T follicular helper cell (primary cell): ENCODE measurements around the gene TBL3.
"Not testable (repeated sequence)": the region's sequence is repeated elsewhere in the genome, so short reads cannot be mapped to it uniquely, and the experiment has no call there.

Experiments
- DNase-seq: peaks from one replicate; pipeline ENCODE4 v3.0.0-alpha.2; 2020; ENCODE audit warnings: low read depth

TBL3 gene

DNA sequence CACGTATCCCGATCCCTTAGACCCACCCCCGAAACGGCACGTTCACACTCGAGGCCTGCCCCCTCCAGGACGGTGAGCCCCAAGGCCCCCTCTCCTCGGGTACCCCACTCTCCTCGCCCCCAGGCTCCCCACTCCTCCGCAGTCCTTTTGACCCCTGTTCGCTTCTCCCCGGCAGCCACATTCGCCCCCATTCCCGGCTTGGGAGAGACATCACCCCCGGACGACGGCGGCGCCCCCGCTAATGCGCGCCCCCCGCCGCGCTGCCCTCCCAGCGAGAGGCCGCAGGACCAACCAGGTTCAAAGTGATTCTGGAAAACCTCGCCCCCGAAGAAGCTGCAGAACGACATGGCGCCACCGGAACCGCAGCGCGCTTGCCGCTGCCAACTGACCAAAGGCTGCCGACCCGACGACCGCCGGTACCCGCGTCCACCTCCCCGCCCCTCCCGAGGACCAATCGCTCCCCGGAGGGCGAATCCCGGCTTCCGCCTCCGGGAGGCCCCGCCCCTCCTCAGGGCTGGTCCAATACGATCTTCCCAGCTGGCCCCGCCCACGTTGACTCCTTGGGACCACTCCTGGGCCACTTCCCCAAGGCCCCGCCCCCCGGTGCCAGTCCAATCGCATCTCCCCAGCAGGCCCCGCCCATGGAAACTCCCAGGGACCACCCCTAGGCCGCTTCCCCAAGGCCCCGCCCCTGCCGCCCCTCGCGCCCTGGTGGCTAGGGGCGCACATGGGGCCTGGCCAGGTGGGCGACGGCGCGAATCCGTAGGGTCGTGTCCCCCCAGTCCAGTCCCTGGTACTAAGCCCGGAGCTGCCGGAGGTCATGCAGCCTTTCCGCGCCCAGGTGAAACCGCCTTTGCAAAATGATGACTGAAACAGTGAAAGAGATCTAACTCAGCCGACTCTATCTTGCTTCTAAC is 28.8 kb upstream of the TBL3 start, which contains the start of gene MSRB1:
Gene MSRB1 (minus strand): TSS at position 390 of the 917 bp plus-strand sequence. CDS start 43 bp downstream, at position 347.
- DNase-seq = peak; percentile 99

DNA sequence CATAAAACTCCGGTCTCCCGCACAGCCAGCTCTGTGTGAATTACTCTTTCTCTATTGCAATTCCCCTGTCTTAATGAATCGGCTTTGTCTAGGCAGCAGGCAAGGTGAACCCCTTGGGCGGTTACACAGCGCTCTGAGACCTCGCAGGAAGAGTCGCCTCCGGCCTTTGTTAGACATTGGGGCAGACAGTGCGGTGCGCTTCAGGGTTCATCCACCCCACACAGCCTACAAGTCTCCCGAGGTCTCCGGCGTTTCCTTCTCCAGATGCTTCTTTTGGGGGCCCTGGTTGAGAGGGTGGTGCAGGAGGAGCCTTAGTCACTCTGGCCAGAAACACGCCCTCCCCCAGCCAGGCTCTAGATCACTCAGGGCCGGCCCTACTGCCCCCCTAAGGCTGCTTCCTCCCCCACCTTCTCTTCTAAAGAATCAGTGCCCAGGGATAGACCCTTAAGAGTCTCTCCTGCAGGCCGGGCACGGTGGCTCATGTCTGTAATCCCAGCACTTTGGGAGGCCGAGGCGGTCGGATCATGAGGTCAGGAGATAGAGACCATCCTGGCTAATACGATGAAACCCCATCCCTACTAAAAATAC is 27.1 kb upstream of the TBL3 start:
- DNase-seq = no peak

GRCh38 chr16:1945559-1946391 is 26.1 kb upstream of the TBL3 start:
- DNase-seq = no peak

DNA sequence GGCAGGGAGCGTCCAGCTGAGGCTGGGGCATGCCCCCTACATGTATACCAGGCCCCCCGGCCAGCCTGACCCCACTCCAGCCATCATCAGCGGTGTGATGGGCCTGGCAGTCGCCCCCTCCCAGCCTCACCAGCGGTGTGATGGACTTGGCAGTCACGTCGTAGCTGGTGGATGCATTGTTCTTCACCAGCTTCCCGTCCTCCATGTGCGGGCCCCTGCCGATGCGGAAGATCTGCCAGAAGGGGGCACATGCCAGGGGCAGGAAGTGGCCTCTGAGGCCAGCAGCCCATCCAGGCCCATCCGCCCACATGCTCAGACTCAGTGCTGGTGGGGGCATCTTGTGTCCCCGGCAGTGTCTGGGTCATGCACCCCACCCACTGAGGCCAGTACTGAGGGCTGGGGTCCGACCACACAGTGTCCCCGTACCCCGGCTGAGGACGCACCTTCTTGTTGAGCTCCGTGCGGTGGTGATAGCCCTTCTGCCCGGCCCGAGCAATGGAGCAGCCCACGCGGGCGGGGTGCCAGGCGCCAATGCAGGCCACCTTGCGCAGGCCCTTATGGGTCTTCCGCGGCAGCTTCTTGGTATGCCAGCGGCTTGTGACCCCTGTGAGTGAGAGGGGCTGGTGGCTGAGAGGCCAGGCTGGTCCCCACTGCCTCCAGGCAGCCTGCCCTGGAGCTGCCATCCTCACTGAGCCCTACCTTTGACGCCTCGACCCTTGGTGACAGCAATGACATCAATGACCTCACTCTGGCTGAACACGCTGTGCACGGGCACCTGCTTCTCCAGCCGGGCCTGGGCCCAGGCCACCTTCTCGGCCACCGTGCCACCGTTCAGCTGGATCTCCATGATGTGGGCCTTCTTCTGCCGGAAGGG is 25.1 kb upstream of the TBL3 start:
- DNase-seq = no peak

DNA sequence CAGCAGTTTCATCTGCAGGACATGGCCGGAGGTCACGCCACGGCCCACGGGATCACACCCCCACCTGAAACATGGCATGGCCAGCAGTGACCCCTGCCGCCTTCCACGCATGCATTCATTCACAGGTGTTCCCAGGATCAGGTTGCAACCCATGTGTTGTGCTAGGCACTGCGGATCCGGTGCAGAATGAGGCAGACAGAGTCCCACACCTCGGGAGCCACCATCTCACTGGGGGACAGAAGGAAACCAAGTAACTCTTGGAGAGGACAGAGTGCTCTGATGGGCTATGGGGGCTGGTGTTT is 24.5 kb upstream of the TBL3 start:
- no peak for DNase-seq

DNA sequence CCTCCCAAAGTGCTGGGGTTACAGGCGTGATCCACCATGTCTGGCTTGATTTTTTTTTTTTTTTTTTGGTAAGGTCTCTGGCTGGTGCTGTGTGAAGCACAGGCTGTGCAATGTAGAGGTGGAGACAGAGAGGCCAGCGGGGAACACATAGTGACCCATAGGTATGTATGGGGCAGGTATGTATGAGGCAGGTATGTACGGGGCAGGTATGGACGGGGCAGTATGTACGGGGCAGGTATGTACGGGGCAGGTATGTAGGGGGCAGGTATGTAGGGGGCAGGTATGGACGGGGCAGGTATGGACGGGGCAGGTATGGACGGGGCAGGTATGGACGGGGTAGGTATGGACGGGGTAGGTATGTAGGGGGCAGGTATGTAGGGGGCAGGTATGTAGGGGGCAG is 22.3 kb upstream of the TBL3 start:
- DNase-seq = no peak

DNA sequence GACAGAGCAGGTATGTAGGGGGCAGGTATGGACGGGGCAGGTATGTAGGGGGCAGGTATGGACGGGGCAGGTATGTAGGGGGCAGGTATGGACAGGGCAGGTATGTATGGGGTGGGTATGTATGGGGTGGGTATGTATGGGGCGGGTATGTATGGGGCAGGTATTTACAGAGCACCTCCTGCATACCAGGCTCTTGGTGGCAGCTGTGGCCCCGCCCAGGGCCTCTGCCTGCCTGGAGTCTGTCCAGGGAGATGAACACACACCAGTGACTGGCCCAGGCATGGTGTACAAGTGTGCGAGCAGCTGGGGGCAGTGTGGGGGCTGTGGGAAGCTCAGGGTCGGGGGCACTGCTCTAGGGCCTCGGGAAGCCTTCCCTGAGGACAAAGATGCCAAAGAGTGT is 21.8 kb upstream of the TBL3 start:
- no peak for DNase-seq

GRCh38 chr16:1950559-1950958 is 21.3 kb upstream of the TBL3 start:
- no peak for DNase-seq

GRCh38 chr16:1953734-1954133 is 18.1 kb upstream of the TBL3 start:
- DNase-seq = no peak

DNA sequence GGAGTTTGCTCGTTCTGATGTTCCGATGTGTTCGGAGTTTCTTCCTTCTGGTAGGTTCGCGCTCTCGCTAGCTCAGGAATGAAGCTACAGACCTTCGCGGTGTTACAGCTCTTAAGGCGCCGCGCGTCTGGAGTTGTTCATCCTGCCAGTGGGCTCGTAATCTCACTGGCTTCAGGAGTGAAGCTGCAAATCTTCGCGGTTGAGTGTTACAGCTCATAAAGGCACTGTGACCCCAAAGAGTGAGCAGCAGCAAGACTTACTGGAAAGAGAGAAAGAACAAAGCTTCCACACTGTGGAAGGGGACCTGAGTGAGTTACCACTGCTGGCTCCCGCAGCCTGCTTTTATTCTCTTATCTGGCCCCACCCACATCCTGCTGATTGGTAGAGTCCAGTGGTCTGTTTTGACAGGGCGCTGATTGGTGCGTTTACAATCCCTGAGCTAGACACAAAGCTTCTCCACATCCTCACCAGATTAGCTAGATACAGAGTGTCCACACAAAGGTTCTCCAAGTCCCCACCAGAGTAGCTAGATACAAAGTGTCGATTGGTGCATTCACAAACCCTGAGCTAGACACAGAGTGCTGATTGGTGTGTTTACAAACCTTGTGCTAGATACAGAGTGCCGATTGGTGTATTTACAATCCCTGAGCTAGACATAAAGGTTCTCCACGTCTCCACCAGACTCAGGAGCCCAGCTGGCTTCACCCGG is 14.3 kb upstream of the TBL3 start:
- not testable (repeated sequence) for DNase-seq

DNA sequence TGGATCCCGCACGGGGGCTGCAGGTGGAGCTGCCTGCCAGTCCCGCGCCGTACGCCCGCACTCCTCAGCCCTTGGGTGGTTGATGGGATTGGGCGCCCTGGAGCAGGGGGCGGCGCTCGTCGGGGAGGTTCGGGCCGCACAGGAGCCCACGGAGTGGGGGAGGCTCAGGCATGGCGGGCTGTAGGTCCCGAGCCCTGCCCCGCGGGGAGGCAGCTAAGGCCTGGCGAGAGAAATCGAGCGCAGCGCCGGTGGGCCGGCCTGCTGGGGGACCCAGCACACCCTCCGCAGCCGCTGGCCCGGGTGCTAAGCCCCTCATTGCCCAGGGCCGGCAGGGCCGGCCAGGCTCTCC is 13.7 kb upstream of the TBL3 start:
- DNase-seq = not testable (repeated sequence)

DNA sequence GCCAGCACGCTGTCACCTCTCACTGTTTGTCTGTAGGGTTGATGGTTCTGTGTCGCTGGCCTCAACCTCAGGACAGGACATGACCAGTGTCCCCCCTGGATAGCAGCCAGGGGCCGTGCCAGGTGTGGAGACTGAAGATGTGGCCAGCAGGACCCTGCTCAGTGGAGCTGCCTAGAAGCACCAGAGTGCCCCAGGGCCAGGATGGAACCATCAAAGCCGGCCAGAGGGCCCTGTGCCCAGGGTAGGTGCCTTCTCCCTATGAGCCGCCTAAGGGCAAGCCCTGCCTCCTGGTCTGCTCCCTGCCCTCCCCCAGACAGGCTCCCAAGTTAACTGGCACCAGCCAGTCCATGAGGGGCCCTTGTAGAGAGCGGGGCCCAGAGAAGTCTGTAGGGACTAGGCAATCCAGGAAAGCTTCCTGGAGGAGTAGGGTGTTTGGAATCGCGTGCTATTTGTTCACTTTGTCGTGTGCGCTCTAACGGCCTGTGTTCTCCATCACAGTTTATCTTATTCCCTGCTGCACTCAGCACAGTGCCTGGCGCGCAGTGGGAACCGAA is 13.1 kb upstream of the TBL3 start:
- DNase-seq = no peak

GRCh38 chr16:1959269-1960039 is 12.4 kb upstream of the TBL3 start, which contains the start of gene NDUFB10:
TSS of gene NDUFB10 (plus strand) at chr16:1959538. CDS start at chr16:1959625, 87 bp downstream.
- peak; percentile 82 for DNase-seq

DNA sequence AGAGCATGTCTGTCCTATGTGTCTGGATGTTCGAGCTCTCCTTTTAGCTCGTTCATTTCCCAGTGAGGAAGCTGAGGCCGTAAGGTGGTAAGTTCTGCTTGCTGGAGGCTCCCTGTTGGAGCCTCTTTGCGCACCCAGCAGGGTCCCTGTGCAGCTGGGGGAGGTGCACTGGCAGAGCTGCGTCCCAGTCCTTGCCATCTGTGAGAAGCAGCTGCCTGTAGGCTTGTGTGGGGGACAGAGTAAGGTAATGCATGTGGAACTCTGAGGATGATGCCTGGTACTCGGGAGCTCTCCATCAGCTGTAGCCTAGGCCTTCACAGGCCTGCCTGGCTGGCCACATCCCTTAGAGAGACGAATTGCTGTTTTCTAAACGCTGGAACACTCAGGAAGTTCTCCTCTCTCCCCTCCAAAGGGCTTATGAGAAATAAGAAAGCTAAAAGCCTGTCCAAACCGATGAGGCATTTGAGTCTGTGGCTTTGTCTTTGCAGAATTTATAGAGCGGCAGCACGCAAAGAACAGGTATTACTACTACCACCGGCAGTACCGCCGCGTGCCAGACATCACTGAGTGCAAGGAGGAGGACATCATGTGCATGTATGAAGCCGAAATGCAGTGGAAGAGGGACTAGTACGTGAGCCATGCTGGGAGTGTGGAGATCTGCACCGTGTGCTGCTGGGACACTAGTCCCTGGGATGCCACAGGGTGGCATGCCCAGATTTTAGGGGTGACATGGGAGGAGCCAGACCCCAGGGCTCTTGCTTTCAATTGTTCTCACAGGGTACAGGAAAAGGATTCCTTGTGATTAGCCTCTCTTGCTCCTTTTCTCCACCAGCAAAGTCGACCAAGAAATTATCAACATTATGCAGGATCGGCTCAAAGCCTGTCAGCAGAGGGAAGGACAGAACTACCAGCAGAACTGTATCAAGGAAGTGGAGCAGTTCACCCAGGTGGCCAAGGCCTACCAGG is 10.9 kb upstream of the TBL3 start:
- DNase-seq = no peak

DNA sequence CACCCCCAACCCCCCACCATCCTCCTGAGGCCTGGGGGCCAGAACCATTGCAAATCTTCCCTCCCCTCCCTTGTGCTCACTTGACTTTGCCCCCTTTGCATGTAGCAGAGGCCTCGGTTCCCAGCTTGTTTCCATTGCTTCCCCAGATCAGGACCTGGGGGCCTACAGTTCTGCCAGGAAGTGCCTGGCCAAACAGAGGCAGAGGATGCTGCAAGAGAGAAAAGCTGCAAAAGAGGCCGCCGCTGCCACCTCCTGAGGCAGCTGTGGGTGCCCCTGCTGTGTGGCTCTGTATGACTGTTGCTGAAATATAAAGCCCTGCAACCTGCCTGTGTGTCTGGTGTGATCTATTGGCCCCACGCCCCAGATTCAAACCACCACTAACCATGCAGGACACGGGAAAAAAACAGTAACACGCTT is 10.2 kb upstream of the TBL3 start:
- no peak for DNase-seq

GRCh38 chr16:1962161-1963153 is 9.4 kb upstream of the TBL3 start:
- not testable (repeated sequence) for DNase-seq

GRCh38 chr16:1963806-1964505 is 7.9 kb upstream of the TBL3 start:
- DNase-seq = no peak
